ENCODE data around the gene ANKRD18A. TPM values are rescaled to one million over a fixed set of nuclear protein-coding genes. Genes with fewer than 3 reads are reported as not detected.

The ANKRD18A gene
- polyA plus RNA-seq, 1 donor from 2014 or later = 0.45 TPM

DNA sequence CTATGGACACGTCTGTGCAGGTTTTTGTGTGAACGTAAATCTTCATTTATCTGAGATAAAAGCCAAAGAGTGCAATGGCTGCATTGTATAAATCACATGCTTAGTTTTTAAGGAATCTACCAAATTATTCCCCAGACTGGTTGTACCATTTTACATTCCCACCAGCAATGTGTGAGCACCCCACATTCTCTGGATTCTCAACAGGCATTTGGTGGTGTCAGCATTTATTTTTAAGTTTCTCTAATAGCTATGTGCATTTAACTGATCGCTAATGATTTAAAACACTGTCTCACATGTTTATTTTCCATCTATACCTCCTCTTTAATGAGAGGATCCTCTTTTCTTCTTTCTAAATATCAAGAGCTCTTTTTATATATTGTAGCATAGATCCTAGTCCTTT, 13.9 kb upstream of the ANKRD18A start:
- H3K4me3 ChIP-seq (ENCODE audit: low read length) = no peak overlapping the region
- H3K36me3 ChIP-seq (ENCODE audit: insufficient read depth, low read length) = no peaks in the 10 kb centered on the region
- H3K27me3 ChIP-seq (ENCODE audit: insufficient read depth, low read depth, low read length) = no peaks in the 10 kb centered on the region
- no peak overlapping the region for H3K27ac ChIP-seq (ENCODE audit: low read length)
- no peaks in the 10 kb centered on the region for H3K9me2 ChIP-seq (ENCODE audit: insufficient read depth, low read length)
- no peak overlapping the region for H2AFZ ChIP-seq (ENCODE audit: low read depth, low read length)
- H3K79me2 ChIP-seq (replicated peaks; ENCODE audit: insufficient read depth, low read length) = no peaks in the 10 kb centered on the region
- H3F3A ChIP-seq (ENCODE audit: insufficient read depth, low read length, poor library complexity, severe bottlenecking) = no peaks in the 10 kb centered on the region
- no peak overlapping the region for H3K4me2 ChIP-seq (ENCODE audit: low read length)
- no peak overlapping the region for H3K9ac ChIP-seq (ENCODE audit: low read length)
- H3K9me3 ChIP-seq (ENCODE audit: low read length) = no peaks in the 10 kb centered on the region
- TF ChIP-seq, protein P1, sequence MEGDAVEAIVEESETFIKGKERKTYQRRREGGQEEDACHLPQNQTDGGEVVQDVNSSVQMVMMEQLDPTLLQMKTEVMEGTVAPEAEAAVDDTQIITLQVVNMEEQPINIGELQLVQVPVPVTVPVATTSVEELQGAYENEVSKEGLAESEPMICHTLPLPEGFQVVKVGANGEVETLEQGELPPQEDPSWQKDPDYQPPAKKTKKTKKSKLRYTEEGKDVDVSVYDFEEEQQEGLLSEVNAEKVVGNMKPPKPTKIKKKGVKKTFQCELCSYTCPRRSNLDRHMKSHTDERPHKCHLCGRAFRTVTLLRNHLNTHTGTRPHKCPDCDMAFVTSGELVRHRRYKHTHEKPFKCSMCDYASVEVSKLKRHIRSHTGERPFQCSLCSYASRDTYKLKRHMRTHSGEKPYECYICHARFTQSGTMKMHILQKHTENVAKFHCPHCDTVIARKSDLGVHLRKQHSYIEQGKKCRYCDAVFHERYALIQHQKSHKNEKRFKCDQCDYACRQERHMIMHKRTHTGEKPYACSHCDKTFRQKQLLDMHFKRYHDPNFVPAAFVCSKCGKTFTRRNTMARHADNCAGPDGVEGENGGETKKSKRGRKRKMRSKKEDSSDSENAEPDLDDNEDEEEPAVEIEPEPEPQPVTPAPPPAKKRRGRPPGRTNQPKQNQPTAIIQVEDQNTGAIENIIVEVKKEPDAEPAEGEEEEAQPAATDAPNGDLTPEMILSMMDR (IDR thresholded peaks at IDR 0.05; ENCODE audit: poor library complexity, severe bottlenecking) = no peak
- TF ChIP-seq POLR2AphosphoS5 (IDR thresholded peaks at IDR 0.05) = no peak
- no peak for TF ChIP-seq EZH2 (IDR thresholded peaks at IDR 0.05; ENCODE audit: borderline replicate concordance, insufficient read depth, low read length, poor library complexity, severe bottlenecking)
- TF ChIP-seq SMC3 (conservative IDR thresholded peaks at IDR 0.05; ENCODE audit: poor library complexity) = no peak
- TF ChIP-seq TAF1 (IDR thresholded peaks at IDR 0.05; ENCODE audit: low read depth) = no peak
- TF ChIP-seq, protein P2, sequence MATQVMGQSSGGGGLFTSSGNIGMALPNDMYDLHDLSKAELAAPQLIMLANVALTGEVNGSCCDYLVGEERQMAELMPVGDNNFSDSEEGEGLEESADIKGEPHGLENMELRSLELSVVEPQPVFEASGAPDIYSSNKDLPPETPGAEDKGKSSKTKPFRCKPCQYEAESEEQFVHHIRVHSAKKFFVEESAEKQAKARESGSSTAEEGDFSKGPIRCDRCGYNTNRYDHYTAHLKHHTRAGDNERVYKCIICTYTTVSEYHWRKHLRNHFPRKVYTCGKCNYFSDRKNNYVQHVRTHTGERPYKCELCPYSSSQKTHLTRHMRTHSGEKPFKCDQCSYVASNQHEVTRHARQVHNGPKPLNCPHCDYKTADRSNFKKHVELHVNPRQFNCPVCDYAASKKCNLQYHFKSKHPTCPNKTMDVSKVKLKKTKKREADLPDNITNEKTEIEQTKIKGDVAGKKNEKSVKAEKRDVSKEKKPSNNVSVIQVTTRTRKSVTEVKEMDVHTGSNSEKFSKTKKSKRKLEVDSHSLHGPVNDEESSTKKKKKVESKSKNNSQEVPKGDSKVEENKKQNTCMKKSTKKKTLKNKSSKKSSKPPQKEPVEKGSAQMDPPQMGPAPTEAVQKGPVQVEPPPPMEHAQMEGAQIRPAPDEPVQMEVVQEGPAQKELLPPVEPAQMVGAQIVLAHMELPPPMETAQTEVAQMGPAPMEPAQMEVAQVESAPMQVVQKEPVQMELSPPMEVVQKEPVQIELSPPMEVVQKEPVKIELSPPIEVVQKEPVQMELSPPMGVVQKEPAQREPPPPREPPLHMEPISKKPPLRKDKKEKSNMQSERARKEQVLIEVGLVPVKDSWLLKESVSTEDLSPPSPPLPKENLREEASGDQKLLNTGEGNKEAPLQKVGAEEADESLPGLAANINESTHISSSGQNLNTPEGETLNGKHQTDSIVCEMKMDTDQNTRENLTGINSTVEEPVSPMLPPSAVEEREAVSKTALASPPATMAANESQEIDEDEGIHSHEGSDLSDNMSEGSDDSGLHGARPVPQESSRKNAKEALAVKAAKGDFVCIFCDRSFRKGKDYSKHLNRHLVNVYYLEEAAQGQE (IDR thresholded peaks at IDR 0.05; ENCODE audit: borderline replicate concordance) = no peak
- TF ChIP-seq RAD21 (conservative IDR thresholded peaks at IDR 0.05) = no peak
- TF ChIP-seq MXI1 (conservative IDR thresholded peaks at IDR 0.05; ENCODE audit: poor library complexity, severe bottlenecking) = no peak
- no peak for TF ChIP-seq EP300 (conservative IDR thresholded peaks at IDR 0.05; ENCODE audit: poor library complexity, severe bottlenecking)
- no peaks in the 10 kb centered on the region for H4K20me1 ChIP-seq (ENCODE audit: insufficient read depth)

DNA sequence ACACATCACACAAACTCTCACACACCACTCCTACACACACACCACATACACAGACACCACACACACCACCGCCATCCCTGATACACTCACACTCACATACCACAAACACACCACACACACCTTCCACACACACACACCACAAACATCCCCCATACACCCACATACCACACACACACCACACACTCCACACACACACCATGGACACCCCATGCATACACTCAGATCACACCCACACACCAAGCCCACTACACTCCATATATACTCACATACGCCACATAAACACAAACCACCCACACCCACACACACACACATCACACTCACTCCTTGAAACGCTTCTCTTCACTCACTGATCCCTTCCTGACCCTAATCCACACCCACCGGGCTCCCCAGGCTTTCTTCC, 9.1 kb upstream of the ANKRD18A start:
- no peak for TF ChIP-seq SMC3 (conservative IDR thresholded peaks at IDR 0.05; ENCODE audit: poor library complexity)
- TF ChIP-seq EP300 (conservative IDR thresholded peaks at IDR 0.05; ENCODE audit: poor library complexity, severe bottlenecking) = no peak
- no peak for TF ChIP-seq TAF1 (IDR thresholded peaks at IDR 0.05; ENCODE audit: low read depth)
- TF ChIP-seq, protein P2 (IDR thresholded peaks at IDR 0.05; ENCODE audit: borderline replicate concordance) = no peak
- no peak for TF ChIP-seq MXI1 (conservative IDR thresholded peaks at IDR 0.05; ENCODE audit: poor library complexity, severe bottlenecking)
- no peak for TF ChIP-seq RAD21 (conservative IDR thresholded peaks at IDR 0.05)
- no peak for TF ChIP-seq POLR2AphosphoS5 (IDR thresholded peaks at IDR 0.05)
- TF ChIP-seq, protein P1 (IDR thresholded peaks at IDR 0.05; ENCODE audit: poor library complexity, severe bottlenecking) = no peak
- TF ChIP-seq EZH2 (IDR thresholded peaks at IDR 0.05; ENCODE audit: borderline replicate concordance, insufficient read depth, low read length, poor library complexity, severe bottlenecking) = no peak
- Histone ChIP-seq H3K4me2 (ENCODE audit: low read length) (no peak overlapping the region), H3F3A (ENCODE audit: insufficient read depth, low read length, poor library complexity, severe bottlenecking) (no peaks in the 10 kb centered on the region), H2AFZ (ENCODE audit: low read depth, low read length) (no peak overlapping the region), H3K9me2 (ENCODE audit: insufficient read depth, low read length) (no peaks in the 10 kb centered on the region), H3K36me3 (ENCODE audit: insufficient read depth, low read length) (no peaks in the 10 kb centered on the region), H3K9ac (ENCODE audit: low read length) (no peak overlapping the region), H3K9me3 (ENCODE audit: low read length) (peaks cover 5% of the 10 kb centered on the region), H3K27me3 (ENCODE audit: insufficient read depth, low read depth, low read length) (no peaks in the 10 kb centered on the region), H3K79me2 (replicated peaks; ENCODE audit: insufficient read depth, low read length) (no peaks in the 10 kb centered on the region), H4K20me1 (ENCODE audit: insufficient read depth) (no peaks in the 10 kb centered on the region), H3K27ac (ENCODE audit: low read length) (no peak overlapping the region), H3K4me3 (ENCODE audit: low read length) (no peak overlapping the region)

Measured in neural cell (in vitro differentiated cells).